Measurements from ENCODE around the gene CNTN4. TPM values are rescaled to one million over a fixed set of nuclear protein-coding genes. Genes with fewer than 3 reads are reported as not detected.

The CNTN4 gene
- total and polyA plus RNA-seq, 2 experiments from 2014 or later = 0.91 to 4.0 TPM

GRCh38 chr3:2420919-2421318 is 322.3 kb downstream of the CNTN4 start:
- Histone ChIP-seq H3K4me2 (peak overlapping the region; percentile 45; the same call in 1 of the 2 replicates), H3K27me3 (ENCODE audit: insufficient read depth) (no peaks in the 10 kb centered on the region), H2AFZ (no peak overlapping the region), H3K9me2 (ENCODE audit: insufficient read depth) (no peaks in the 10 kb centered on the region), H3K4me3 (no peak overlapping the region), H4K20me1 (replicated peaks; ENCODE audit: insufficient read depth) (no peaks in the 10 kb centered on the region), H3K27ac (ENCODE audit: low read depth) (no peak overlapping the region), H3K79me2 (replicated peaks; ENCODE audit: insufficient read depth) (no peaks in the 10 kb centered on the region), H3F3A (replicated peaks; ENCODE audit: low read depth) (no peaks in the 10 kb centered on the region), H3K4me1 (ENCODE audit: insufficient read depth) (peaks cover 6% of the 10 kb centered on the region; the same call in 1 of the 2 replicates), H3K36me3 (ENCODE audit: insufficient read depth) (no peaks in the 10 kb centered on the region)
- H3K27me3 Mint-ChIP-seq (ENCODE audit: insufficient read depth, low read depth, poor library complexity) = peaks cover 2% of the 10 kb centered on the region
- peak; percentile 65 for DNase-seq (ENCODE audit: low spot score)
- no peak overlapping the region for H3K4me3 Mint-ChIP-seq
- H3K27ac Mint-ChIP-seq = no peak overlapping the region
- peaks cover 22% of the 10 kb centered on the region for H3K36me3 Mint-ChIP-seq (ENCODE audit: low read depth)
- no peak for ATAC-seq
- peaks cover 99% of the 10 kb centered on the region for H3K9me3 Mint-ChIP-seq
- TF ChIP-seq, protein P1, sequence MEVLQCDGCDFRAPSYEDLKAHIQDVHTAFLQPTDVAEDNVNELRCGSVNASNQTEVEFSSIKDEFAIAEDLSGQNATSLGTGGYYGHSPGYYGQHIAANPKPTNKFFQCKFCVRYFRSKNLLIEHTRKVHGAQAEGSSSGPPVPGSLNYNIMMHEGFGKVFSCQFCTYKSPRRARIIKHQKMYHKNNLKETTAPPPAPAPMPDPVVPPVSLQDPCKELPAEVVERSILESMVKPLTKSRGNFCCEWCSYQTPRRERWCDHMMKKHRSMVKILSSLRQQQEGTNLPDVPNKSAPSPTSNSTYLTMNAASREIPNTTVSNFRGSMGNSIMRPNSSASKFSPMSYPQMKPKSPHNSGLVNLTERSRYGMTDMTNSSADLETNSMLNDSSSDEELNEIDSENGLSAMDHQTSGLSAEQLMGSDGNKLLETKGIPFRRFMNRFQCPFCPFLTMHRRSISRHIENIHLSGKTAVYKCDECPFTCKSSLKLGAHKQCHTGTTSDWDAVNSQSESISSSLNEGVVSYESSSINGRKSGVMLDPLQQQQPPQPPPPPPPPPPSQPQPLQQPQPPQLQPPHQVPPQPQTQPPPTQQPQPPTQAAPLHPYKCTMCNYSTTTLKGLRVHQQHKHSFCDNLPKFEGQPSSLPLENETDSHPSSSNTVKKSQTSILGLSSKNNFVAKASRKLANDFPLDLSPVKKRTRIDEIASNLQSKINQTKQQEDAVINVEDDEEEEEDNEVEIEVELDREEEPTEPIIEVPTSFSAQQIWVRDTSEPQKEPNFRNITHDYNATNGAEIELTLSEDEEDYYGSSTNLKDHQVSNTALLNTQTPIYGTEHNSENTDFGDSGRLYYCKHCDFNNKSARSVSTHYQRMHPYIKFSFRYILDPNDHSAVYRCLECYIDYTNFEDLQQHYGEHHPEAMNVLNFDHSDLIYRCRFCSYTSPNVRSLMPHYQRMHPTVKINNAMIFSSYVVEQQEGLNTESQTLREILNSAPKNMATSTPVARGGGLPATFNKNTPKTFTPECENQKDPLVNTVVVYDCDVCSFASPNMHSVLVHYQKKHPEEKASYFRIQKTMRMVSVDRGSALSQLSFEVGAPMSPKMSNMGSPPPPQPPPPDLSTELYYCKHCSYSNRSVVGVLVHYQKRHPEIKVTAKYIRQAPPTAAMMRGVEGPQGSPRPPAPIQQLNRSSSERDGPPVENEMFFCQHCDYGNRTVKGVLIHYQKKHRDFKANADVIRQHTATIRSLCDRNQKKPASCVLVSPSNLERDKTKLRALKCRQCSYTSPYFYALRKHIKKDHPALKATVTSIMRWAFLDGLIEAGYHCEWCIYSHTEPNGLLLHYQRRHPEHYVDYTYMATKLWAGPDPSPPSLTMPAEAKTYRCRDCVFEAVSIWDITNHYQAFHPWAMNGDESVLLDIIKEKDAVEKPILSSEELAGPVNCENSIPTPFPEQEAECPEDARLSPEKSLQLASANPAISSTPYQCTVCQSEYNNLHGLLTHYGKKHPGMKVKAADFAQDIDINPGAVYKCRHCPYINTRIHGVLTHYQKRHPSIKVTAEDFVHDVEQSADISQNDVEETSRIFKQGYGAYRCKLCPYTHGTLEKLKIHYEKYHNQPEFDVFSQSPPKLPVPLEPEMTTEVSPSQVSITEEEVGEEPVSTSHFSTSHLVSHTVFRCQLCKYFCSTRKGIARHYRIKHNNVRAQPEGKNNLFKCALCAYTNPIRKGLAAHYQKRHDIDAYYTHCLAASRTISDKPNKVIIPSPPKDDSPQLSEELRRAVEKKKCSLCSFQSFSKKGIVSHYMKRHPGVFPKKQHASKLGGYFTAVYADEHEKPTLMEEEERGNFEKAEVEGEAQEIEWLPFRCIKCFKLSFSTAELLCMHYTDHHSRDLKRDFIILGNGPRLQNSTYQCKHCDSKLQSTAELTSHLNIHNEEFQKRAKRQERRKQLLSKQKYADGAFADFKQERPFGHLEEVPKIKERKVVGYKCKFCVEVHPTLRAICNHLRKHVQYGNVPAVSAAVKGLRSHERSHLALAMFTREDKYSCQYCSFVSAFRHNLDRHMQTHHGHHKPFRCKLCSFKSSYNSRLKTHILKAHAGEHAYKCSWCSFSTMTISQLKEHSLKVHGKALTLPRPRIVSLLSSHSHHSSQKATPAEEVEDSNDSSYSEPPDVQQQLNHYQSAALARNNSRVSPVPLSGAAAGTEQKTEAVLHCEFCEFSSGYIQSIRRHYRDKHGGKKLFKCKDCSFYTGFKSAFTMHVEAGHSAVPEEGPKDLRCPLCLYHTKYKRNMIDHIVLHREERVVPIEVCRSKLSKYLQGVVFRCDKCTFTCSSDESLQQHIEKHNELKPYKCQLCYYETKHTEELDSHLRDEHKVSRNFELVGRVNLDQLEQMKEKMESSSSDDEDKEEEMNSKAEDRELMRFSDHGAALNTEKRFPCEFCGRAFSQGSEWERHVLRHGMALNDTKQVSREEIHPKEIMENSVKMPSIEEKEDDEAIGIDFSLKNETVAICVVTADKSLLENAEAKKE (CRISPR knock-in tag; IDR thresholded peaks at IDR 0.05) = no peak
- peak; percentile 37; the same call in 1 of the 2 replicates for TF ChIP-seq NANOG (IDR thresholded peaks at IDR 0.05; ENCODE audit: borderline replicate concordance)
- no peaks in the 10 kb centered on the region for H3K4me1 Mint-ChIP-seq

GRCh38 chr3:2423143-2423542 is 324.5 kb downstream of the CNTN4 start:
- Histone ChIP-seq H3K36me3 (ENCODE audit: insufficient read depth) (no peaks in the 10 kb centered on the region), H4K20me1 (replicated peaks; ENCODE audit: insufficient read depth) (no peaks in the 10 kb centered on the region), H3K4me2 (no peak overlapping the region), H3K4me1 (ENCODE audit: insufficient read depth) (peaks cover 6% of the 10 kb centered on the region; the same call in 1 of the 2 replicates), H3K27me3 (ENCODE audit: insufficient read depth) (no peaks in the 10 kb centered on the region), H3K9me2 (ENCODE audit: insufficient read depth) (no peaks in the 10 kb centered on the region), H3K27ac (ENCODE audit: low read depth) (no peak overlapping the region), H3K79me2 (replicated peaks; ENCODE audit: insufficient read depth) (no peaks in the 10 kb centered on the region), H2AFZ (no peak overlapping the region), H3K4me3 (no peak overlapping the region), H3F3A (replicated peaks; ENCODE audit: low read depth) (no peaks in the 10 kb centered on the region)
- Mint-ChIP-seq H3K9me3 (peaks cover 99% of the 10 kb centered on the region), H3K36me3 (ENCODE audit: low read depth) (peaks cover 22% of the 10 kb centered on the region), H3K27ac (no peak overlapping the region), H3K4me3 (no peak overlapping the region), H3K27me3 (ENCODE audit: insufficient read depth, low read depth, poor library complexity) (peaks cover 2% of the 10 kb centered on the region), H3K4me1 (no peaks in the 10 kb centered on the region)
- ATAC-seq = no peak
- DNase-seq (ENCODE audit: low spot score) = no peak
- no peak for TF ChIP-seq ETS1 (IDR thresholded peaks at IDR 0.05)
- TF ChIP-seq NANOG (IDR thresholded peaks at IDR 0.05; ENCODE audit: borderline replicate concordance) = no peak
- no peak for TF ChIP-seq ZNF331 (CRISPR knock-in tag; IDR thresholded peaks at IDR 0.05; ENCODE audit: low read depth)
- no peak for TF ChIP-seq STAT1 (IDR thresholded peaks at IDR 0.05; ENCODE audit: unreplicated experiment)
- TF ChIP-seq EZH2 (IDR thresholded peaks at IDR 0.05; ENCODE audit: low read depth, unreplicated experiment) = no peak
- no peak for TF ChIP-seq JUNB (IDR thresholded peaks at IDR 0.05; ENCODE audit: unreplicated experiment)
- TF ChIP-seq CTCF (conservative IDR thresholded peaks at IDR 0.05; ENCODE audit: low read depth in 2 of 2) = no peak
- no peak for TF ChIP-seq EZH2phosphoT487 (IDR thresholded peaks at IDR 0.05; ENCODE audit: unreplicated experiment)
- no peak for TF ChIP-seq POLR2AphosphoS5 (IDR thresholded peaks at IDR 0.05; ENCODE audit: low read depth)

Data from GM23338 (cell line).